Epithelial cell of esophagus (primary cell): ENCODE measurements around the gene DPP6.

ENCODE experiments used
- DNase-seq: peaks from one replicate; pipeline ENCODE4 v3.0.0; 2010; ENCODE audit warnings: low read depth
- H3K4me3 ChIP-seq: 2 replicates; pipeline ENCODE4 v1.5.1; 2011; ENCODE audit warnings: mild to moderate bottlenecking, low read length, control low read depth
- CTCF ChIP-seq: IDR thresholded peaks from 2 replicates; pipeline ENCODE4 v1.5.1; 2011; ENCODE audit warnings: low read depth, mild to moderate bottlenecking, low read length, control low read depth, inconsistent platforms; ENCODE audit not compliant: insufficient read depth; ENCODE audit errors: missing control alignments

The DPP6 gene

GRCh38 chr7:154837622-154838021, 785.4 kb downstream of the DPP6 start:
- no peak overlapping the region for H3K4me3 ChIP-seq
- DNase-seq, result no peak
- TF ChIP-seq CTCF, result no peak

DNA sequence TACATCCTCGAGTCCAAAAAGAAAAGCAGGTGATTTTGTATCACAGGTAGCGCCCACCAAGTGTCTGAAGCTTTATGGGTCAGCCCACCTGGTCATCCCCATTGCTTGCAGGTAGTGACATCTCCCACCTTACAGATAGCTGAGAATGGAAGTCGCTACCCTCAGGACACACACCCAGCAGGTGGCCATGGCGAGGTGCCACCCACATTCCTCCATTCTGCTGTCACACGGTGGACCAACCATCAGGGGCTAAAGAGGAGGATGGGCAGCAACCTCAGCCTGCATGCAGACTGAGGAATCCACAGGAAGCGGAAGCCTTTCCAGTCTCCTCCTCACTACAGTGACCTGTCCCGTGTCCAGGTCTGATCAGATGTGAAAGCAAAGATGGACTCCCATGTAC, 787.9 kb downstream of the DPP6 start:
- H3K4me3 ChIP-seq, result no peak overlapping the region
- TF ChIP-seq CTCF, result no peak
- no peak for DNase-seq

DNA sequence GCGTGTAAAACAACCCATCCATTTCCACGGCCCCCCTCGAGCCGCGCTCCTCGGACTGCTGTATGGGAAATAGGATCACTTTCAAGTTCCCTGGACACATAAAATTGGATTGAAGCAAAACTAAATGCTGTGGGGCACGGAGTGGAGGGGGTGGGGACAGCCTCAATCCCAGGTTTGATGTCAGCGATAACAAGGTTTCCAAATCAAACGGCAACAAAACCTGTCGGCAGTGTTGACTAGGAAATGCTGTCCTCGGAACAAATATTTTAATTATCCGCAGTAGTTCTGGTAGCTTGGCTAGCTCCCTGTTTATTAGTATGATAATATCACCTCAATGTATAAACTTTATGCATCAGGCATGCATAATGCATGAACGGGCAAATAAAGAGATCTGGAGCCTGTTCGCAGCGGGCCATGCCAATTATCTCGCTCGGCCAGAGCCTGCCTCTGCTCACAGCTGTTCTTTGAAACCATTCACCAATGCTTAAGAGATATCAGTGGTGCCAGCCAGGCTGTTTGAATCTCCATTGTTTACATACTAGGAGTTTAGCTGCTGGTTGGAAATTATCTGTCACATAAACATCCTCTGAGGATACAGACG, 789.6 kb downstream of the DPP6 start:
- no peak for TF ChIP-seq CTCF
- no peak overlapping the region for H3K4me3 ChIP-seq
- DNase-seq, result no peak

GRCh38 chr7:154842591-154842990, 790.4 kb downstream of the DPP6 start:
- no peak for DNase-seq
- no peak for TF ChIP-seq CTCF
- no peak overlapping the region for H3K4me3 ChIP-seq

GRCh38 chr7:154843670-154844237, 791.6 kb downstream of the DPP6 start:
- H3K4me3 ChIP-seq, result no peak overlapping the region
- TF ChIP-seq CTCF, result no peak
- no peak for DNase-seq

DNA sequence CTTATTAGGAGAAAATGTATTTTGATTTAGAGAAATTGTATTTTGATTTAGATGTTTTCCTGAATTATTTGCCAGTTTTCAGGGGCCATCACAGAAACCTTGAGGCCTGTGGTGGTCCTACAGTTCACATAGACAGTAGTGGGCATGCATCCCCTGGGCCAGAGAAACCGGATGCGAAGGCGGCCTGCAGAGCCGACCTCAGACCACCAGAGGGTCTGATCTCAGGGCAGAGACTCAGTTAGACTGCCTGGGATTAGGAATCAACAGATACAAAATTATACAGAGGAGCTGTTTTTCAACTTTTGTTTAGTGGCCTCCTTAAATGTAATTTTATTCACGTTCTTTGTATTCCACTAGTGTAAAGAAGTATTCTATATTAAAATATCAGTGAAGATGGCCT, 792.3 kb downstream of the DPP6 start:
- TF ChIP-seq CTCF, result no peak
- no peak overlapping the region for H3K4me3 ChIP-seq
- DNase-seq, result no peak

DNA sequence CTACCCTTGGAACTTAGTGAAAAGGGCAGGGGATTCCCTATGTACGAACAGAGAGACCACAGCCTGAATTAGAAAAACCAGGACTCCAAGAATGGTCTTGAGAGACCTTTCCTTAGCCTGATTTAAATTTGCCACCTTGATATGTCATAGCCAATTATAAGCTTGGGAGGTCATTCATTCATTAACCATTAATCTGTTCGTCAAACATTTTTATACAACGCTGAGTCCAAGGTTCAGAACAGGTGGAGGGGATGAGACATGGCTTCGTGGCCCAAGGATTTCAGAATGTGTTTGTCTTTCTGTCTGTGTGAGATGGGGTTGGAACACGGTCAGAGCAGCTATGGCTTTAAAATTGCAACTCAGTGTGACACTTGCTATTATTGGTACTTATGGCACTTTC, 792.8 kb downstream of the DPP6 start:
- no peak for DNase-seq
- no peak overlapping the region for H3K4me3 ChIP-seq
- no peak for TF ChIP-seq CTCF
